GM23338 (cell line): ENCODE measurements around the gene DNAH9. TPM values are rescaled to one million over a fixed set of nuclear protein-coding genes. Genes with fewer than 3 reads are reported as not detected.

ENCODE experiments used
- ATAC-seq: fragments of 200-7000 bp; cut with Tn5 transposase; 3 replicates; pipeline ENCODE4 v1.9.1; 2020
- DNase-seq: peaks from one replicate; pipeline ENCODE4 v3.0.0-alpha.2; 2015; ENCODE audit warnings: low spot score
- H2AFZ ChIP-seq: fragments of 200-600 bp; sonication (generic); 2 replicates; pipeline ENCODE4 v1.8.0; 2016; ENCODE audit warnings: antibody characterized with exemption, mild to moderate bottlenecking, moderate library complexity
- H3F3A ChIP-seq: fragments of 200-600 bp; sonication (generic); replicated peaks from 2 replicates; pipeline ENCODE4 v1.8.0; 2017; ENCODE audit warnings: antibody characterized with exemption, mixed run types, low read depth
- H3K27ac ChIP-seq: fragments of 200-600 bp; sonication (generic); 2 replicates; pipeline ENCODE4 v1.6.1; 2016; ENCODE audit warnings: low read depth
- H3K27me3 ChIP-seq: fragments of 200-600 bp; sonication (generic); 2 replicates; pipeline ENCODE4 v1.8.0; 2016; ENCODE audit warnings: mild to moderate bottlenecking, mixed run types, moderate library complexity; ENCODE audit not compliant: insufficient read depth
- H3K36me3 ChIP-seq: fragments of 200-600 bp; sonication (generic); 2 replicates; pipeline ENCODE4 v1.8.0; 2016; ENCODE audit warnings: mild to moderate bottlenecking; ENCODE audit not compliant: insufficient read depth
- H3K4me1 ChIP-seq: fragments of 200-600 bp; sonication (generic); 2 replicates; pipeline ENCODE4 v1.8.0; 2016; ENCODE audit warnings: mild to moderate bottlenecking, moderate library complexity; ENCODE audit not compliant: insufficient read depth
- H3K4me2 ChIP-seq: fragments of 200-600 bp; sonication (generic); 2 replicates; pipeline ENCODE4 v1.7.1; 2017; ENCODE audit warnings: mixed run types
- H3K4me3 ChIP-seq: fragments of 200-600 bp; sonication (generic); 2 replicates; pipeline ENCODE4 v1.6.1; 2016; ENCODE audit warnings: mixed run types
- H3K79me2 ChIP-seq: fragments of 200-600 bp; sonication (generic); replicated peaks from 2 replicates; pipeline ENCODE4 v1.8.0; 2017; ENCODE audit warnings: mild to moderate bottlenecking; ENCODE audit not compliant: insufficient read depth
- H3K9me2 ChIP-seq: fragments of 200-600 bp; sonication (generic); 2 replicates; pipeline ENCODE4 v1.8.0; 2017; ENCODE audit not compliant: insufficient read depth
- H4K20me1 ChIP-seq: fragments of 200-600 bp; sonication (generic); replicated peaks from 2 replicates; pipeline ENCODE4 v1.8.0; 2017; ENCODE audit warnings: mild to moderate bottlenecking; ENCODE audit not compliant: insufficient read depth
- H3K27ac Mint-ChIP-seq: 2 replicates; pipeline ENCODE4 v1.8.0; 2020; ENCODE audit warnings: inconsistent platforms, mild to moderate bottlenecking, moderate library complexity, mixed read lengths
- H3K27me3 Mint-ChIP-seq: 3 replicates; pipeline ENCODE4 v1.8.0; 2022; ENCODE audit warnings: low read depth, mild to moderate bottlenecking, moderate library complexity, mixed read lengths, inconsistent platforms; ENCODE audit not compliant: insufficient read depth, poor library complexity
- H3K36me3 Mint-ChIP-seq: 3 replicates; pipeline ENCODE4 v1.8.0; 2021; ENCODE audit warnings: low read depth, mild to moderate bottlenecking, inconsistent platforms, moderate library complexity, mixed read lengths
- H3K4me1 Mint-ChIP-seq: 3 replicates; pipeline ENCODE4 v1.8.0; 2020; ENCODE audit warnings: mild to moderate bottlenecking, inconsistent platforms, mixed read lengths
- H3K4me3 Mint-ChIP-seq: 3 replicates; pipeline ENCODE4 v1.8.0; 2021; ENCODE audit warnings: moderate library complexity, mild to moderate bottlenecking, inconsistent platforms, mixed read lengths
- H3K9me3 Mint-ChIP-seq: 3 replicates; pipeline ENCODE4 v1.8.0; 2020; ENCODE audit warnings: moderate library complexity, mild to moderate bottlenecking, inconsistent platforms, mixed read lengths
- ETS1 ChIP-seq: IDR thresholded peaks from 2 replicates; pipeline ENCODE4 v1.6.1; 2016; ENCODE audit warnings: antibody characterized with exemption
- EZH2 ChIP-seq: fragments of 200-600 bp; sonication (generic); IDR thresholded peaks from one replicate; pipeline ENCODE4 v1.8.0; 2017; ENCODE audit warnings: antibody characterized with exemption, mild to moderate bottlenecking, low read depth; ENCODE audit not compliant: unreplicated experiment
- EZH2phosphoT487 ChIP-seq: fragments of 200-600 bp; sonication (generic); IDR thresholded peaks from one replicate; pipeline ENCODE4 v1.8.1; 2018; ENCODE audit warnings: antibody characterized with exemption; ENCODE audit not compliant: unreplicated experiment
- NANOG ChIP-seq: IDR thresholded peaks from 2 replicates; pipeline ENCODE4 v1.6.1; 2016; ENCODE audit warnings: antibody characterized with exemption, borderline replicate concordance
- POLR2AphosphoS5 ChIP-seq: IDR thresholded peaks from 2 replicates; pipeline ENCODE4 v1.6.1; 2016; ENCODE audit warnings: antibody characterized with exemption, low read depth
- STAT1 ChIP-seq: IDR thresholded peaks from one replicate; pipeline ENCODE4 v1.6.1; 2016; ENCODE audit warnings: antibody characterized with exemption; ENCODE audit not compliant: unreplicated experiment
- ZNF114 ChIP-seq: fragments of 250-450 bp; sonication (Bioruptor Pico); IDR thresholded peaks from 2 replicates; pipeline ENCODE4 v1.5.0; 2020; ENCODE audit warnings: mild to moderate bottlenecking, moderate library complexity
- ZNF331 ChIP-seq: fragments of 250-450 bp; sonication (Bioruptor Pico); IDR thresholded peaks from 2 replicates; pipeline ENCODE4 v1.5.0; 2020; ENCODE audit warnings: low read depth, mild to moderate bottlenecking, moderate library complexity
- ZNF462 ChIP-seq: fragments of 250-450 bp; sonication (Bioruptor Pico); IDR thresholded peaks from 2 replicates; pipeline ENCODE4 v1.5.0; 2020; ENCODE audit warnings: mild to moderate bottlenecking, moderate library complexity
- polyA plus RNA-seq: library from polyadenylated mRNA; unstranded; fragments of >200 nt; fragmentation: Nextera tagmentation; extraction: Ambion mirVana; gene quantifications from 2 replicates; pipeline ENCODE4 v1.2.1, GENCODE V29; 2016
- total RNA-seq: library from RNA; depleted of rRNA; stranded (reverse); fragments of >200 nt; shearing (Covaris generic); gene quantifications from 2 replicates; pipeline ENCODE4 v1.2.3, GENCODE V29; 2014

Gene DNAH9
- total and polyA plus RNA-seq, 2 experiments from 2014 or later: not detected

- Histone ChIP-seq H3K27me3 (no peaks in the 10 kb centered on the region), H3K4me2 (no peak overlapping the region), H3K4me3 (no peak overlapping the region), H3K9me2 (no peaks in the 10 kb centered on the region), H3K4me1 (no peaks in the 10 kb centered on the region; the same call in 1 of the 2 replicates), H3K36me3 (no peaks in the 10 kb centered on the region), H3K27ac (no peak overlapping the region), H3K79me2 (no peaks in the 10 kb centered on the region), H4K20me1 (no peaks in the 10 kb centered on the region), H2AFZ (no peak overlapping the region), H3F3A (no peaks in the 10 kb centered on the region)
- no peaks in the 10 kb centered on the region for H3K27me3 Mint-ChIP-seq
- H3K4me3 Mint-ChIP-seq: no peak overlapping the region; the same call in 2 of the 3 replicates
- TF ChIP-seq POLR2AphosphoS5: no peak
- no peak for TF ChIP-seq STAT1
- TF ChIP-seq ZNF331 (CRISPR knock-in tag): no peak
- no peak for TF ChIP-seq EZH2phosphoT487
- TF ChIP-seq EZH2: no peak
- TF ChIP-seq ZNF462 (CRISPR knock-in tag): no peak
- TF ChIP-seq ETS1: no peak
- no peak for TF ChIP-seq NANOG
- no peak for TF ChIP-seq ZNF114 (CRISPR knock-in tag)
- H3K9me3 Mint-ChIP-seq: peaks cover 84% of the 10 kb centered on the region
- DNase-seq (no peak), ATAC-seq (no peak)
- no peak overlapping the region; the same call in 1 of the 2 replicates for H3K27ac Mint-ChIP-seq
- H3K4me1 Mint-ChIP-seq: no peaks in the 10 kb centered on the region
- peaks cover 11% of the 10 kb centered on the region for H3K36me3 Mint-ChIP-seq
Observed at GRCh38 chr17:11944587-11944986, 346.3 kb downstream of the DNAH9 start.
